HG03558 (cell line): Measurements from ENCODE around the gene KLF14.
"Not testable (repeated sequence)": the region's sequence is repeated elsewhere in the genome, so short reads cannot be mapped to it uniquely, and the experiment has no call there.

ENCODE experiments used
- ATAC-seq: cut with Tn5 transposase; IDR thresholded peaks from one replicate; pipeline ENCODE4 v1.9.1; 2021; ENCODE audit warnings: moderate number of reproducible peaks; ENCODE audit not compliant: unreplicated experiment; ENCODE audit errors: extremely low read depth

Gene KLF14

GRCh38 chr7:130721486-130722277 lies 12.3 kb downstream of the KLF14 start:
- ATAC-seq: no peak

GRCh38 chr7:130719541-130719940 lies 14.5 kb downstream of the KLF14 start:
- no peak for ATAC-seq

- ATAC-seq: no peak
Observed at GRCh38 chr7:130712416-130712815, 21.6 kb downstream of the KLF14 start.

- no peak for ATAC-seq
Observed at GRCh38 chr7:130708766-130709165, 25.2 kb downstream of the KLF14 start.

GRCh38 chr7:130708001-130708400 lies 26.0 kb downstream of the KLF14 start:
- no peak for ATAC-seq

- no peak for ATAC-seq
Observed at GRCh38 chr7:130703851-130704250, 30.2 kb downstream of the KLF14 start.

- no peak for ATAC-seq
Observed at GRCh38 chr7:130701650-130702049, 32.4 kb downstream of the KLF14 start.

- no peak for ATAC-seq
Observed at GRCh38 chr7:130700760-130701159, 33.2 kb downstream of the KLF14 start.

- no peak for ATAC-seq
Observed at GRCh38 chr7:130699686-130700085, 34.3 kb downstream of the KLF14 start.

- ATAC-seq: no peak
Observed at GRCh38 chr7:130697820-130698219, 36.2 kb downstream of the KLF14 start.

GRCh38 chr7:130695840-130696239 lies 38.2 kb downstream of the KLF14 start:
- no peak for ATAC-seq

- not testable (repeated sequence) for ATAC-seq
Observed at GRCh38 chr7:130692396-130692795, 41.6 kb downstream of the KLF14 start.

- ATAC-seq: no peak
Observed at GRCh38 chr7:130689683-130690082, 44.3 kb downstream of the KLF14 start.

GRCh38 chr7:130683026-130683425 lies 51.0 kb downstream of the KLF14 start:
- no peak for ATAC-seq
